ENCODE data around the gene CCDC178. TPM values are rescaled to one million over a fixed set of nuclear protein-coding genes. Genes with fewer than 3 reads are reported as not detected.

CCDC178 gene
- total RNA-seq, 1 donor from 2014 or later: not detected

DNA sequence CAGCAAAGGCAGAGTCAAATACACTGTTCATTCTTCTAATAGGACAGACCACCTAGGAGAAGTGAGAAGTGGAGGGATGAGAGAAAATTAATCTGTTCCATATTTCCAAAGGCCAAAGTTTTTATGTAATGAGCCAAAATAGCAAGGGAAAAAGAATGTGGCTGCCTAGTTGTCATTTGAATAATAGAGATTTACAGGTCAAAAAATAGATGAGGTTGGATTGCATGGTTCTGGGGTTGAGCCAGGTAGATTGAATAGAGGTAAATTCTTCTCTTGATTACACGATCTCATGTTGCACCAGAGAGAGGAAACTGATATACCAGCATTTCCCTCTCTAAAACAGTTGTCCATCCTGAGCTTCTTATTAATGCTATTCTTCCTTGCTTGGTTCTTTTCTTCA lies 325.8 kb downstream of the CCDC178 start:
- Mint-ChIP-seq H3K4me3 (ENCODE audit: unreplicated experiment) (no peak overlapping the region), H3K4me1 (ENCODE audit: unreplicated experiment) (peaks cover 4% of the 10 kb centered on the region), H3K9me3 (ENCODE audit: unreplicated experiment) (no peaks in the 10 kb centered on the region), H3K27ac (ENCODE audit: unreplicated experiment) (no peak overlapping the region), H3K36me3 (ENCODE audit: unreplicated experiment) (no peaks in the 10 kb centered on the region), H3K27me3 (ENCODE audit: unreplicated experiment) (peaks cover 3% of the 10 kb centered on the region)
- DNase-seq (ENCODE audit: extremely low spot score, unreplicated experiment): no peak
- TF ChIP-seq, protein P1, sequence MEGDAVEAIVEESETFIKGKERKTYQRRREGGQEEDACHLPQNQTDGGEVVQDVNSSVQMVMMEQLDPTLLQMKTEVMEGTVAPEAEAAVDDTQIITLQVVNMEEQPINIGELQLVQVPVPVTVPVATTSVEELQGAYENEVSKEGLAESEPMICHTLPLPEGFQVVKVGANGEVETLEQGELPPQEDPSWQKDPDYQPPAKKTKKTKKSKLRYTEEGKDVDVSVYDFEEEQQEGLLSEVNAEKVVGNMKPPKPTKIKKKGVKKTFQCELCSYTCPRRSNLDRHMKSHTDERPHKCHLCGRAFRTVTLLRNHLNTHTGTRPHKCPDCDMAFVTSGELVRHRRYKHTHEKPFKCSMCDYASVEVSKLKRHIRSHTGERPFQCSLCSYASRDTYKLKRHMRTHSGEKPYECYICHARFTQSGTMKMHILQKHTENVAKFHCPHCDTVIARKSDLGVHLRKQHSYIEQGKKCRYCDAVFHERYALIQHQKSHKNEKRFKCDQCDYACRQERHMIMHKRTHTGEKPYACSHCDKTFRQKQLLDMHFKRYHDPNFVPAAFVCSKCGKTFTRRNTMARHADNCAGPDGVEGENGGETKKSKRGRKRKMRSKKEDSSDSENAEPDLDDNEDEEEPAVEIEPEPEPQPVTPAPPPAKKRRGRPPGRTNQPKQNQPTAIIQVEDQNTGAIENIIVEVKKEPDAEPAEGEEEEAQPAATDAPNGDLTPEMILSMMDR (IDR thresholded peaks at IDR 0.05): no peak

DNA sequence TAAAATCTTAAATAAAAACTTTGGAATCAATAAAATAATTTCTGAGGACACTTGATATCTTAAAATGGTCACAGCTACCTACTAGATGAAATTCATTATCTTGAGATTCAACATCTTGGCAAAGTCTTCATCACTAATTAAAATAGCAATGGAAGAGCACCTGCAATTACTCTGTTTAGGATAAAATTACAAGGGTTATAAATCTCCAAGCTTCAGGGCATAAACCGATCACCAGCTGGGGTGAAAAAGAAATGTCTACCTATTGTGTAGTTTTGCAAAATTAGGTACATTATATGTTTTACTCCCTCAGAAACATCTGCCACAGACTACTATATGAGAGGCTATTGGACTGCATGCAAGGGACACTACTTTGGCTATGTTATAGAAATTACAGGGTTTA lies 327.1 kb downstream of the CCDC178 start:
- H3K9me3 Mint-ChIP-seq (ENCODE audit: unreplicated experiment): no peaks in the 10 kb centered on the region
- H3K4me3 Mint-ChIP-seq (ENCODE audit: unreplicated experiment): no peak overlapping the region
- DNase-seq (ENCODE audit: extremely low spot score, unreplicated experiment): no peak
- no peaks in the 10 kb centered on the region for H3K36me3 Mint-ChIP-seq (ENCODE audit: unreplicated experiment)
- peaks cover 8% of the 10 kb centered on the region for H3K27me3 Mint-ChIP-seq (ENCODE audit: unreplicated experiment)
- no peak overlapping the region for H3K27ac Mint-ChIP-seq (ENCODE audit: unreplicated experiment)
- H3K4me1 Mint-ChIP-seq (ENCODE audit: unreplicated experiment): peaks cover 4% of the 10 kb centered on the region
- TF ChIP-seq, protein P1 (IDR thresholded peaks at IDR 0.05): no peak

DNA sequence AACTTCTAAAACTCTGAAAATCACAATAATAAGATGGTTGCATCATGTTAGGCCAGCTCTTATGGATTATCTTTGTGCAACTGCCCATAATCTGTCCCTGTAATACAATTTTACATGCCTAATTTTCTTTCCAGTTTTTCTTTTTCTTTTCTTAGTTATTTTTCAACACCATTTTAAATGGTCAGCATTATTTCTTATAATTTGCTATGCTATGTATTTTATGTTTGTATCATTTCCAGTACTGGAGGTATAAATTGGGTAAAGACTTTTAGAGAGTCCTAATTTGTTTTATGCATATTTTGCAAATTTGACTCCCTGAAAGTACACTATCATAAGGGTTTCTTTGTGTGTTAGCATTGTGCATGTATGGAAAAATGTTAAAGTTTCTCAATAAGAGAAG lies 333.0 kb downstream of the CCDC178 start:
- Mint-ChIP-seq H3K4me3 (ENCODE audit: unreplicated experiment) (no peak overlapping the region), H3K4me1 (ENCODE audit: unreplicated experiment) (no peaks in the 10 kb centered on the region), H3K27me3 (ENCODE audit: unreplicated experiment) (peaks cover 28% of the 10 kb centered on the region), H3K27ac (ENCODE audit: unreplicated experiment) (no peak overlapping the region), H3K36me3 (ENCODE audit: unreplicated experiment) (no peaks in the 10 kb centered on the region), H3K9me3 (ENCODE audit: unreplicated experiment) (peaks cover 5% of the 10 kb centered on the region)
- DNase-seq (ENCODE audit: extremely low spot score, unreplicated experiment): no peak
- TF ChIP-seq, protein P1 (IDR thresholded peaks at IDR 0.05): no peak

DNA sequence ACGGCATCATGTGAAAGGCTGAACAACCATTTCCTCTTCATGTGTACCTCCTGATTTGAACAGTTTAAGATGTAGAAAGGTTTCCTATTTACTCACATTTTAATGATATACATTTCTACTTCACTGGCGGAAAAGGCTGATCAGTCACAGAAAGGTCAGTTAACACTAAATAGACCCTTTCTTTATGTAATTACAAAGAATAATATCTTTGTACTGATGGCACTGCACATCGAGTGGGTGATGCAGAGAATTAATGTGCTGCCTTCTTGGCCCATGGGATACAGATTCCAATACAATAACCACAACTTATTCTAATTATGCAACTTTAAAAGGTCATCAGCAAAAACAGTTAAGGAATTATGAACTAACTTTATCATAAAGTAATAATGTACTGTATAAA lies 339.2 kb downstream of the CCDC178 start:
- DNase-seq (ENCODE audit: extremely low spot score, unreplicated experiment): no peak
- H3K4me1 Mint-ChIP-seq (ENCODE audit: unreplicated experiment): no peaks in the 10 kb centered on the region
- peaks cover under 1% of the 10 kb centered on the region for H3K9me3 Mint-ChIP-seq (ENCODE audit: unreplicated experiment)
- H3K27ac Mint-ChIP-seq (ENCODE audit: unreplicated experiment): no peak overlapping the region
- no peaks in the 10 kb centered on the region for H3K36me3 Mint-ChIP-seq (ENCODE audit: unreplicated experiment)
- TF ChIP-seq, protein P1 (IDR thresholded peaks at IDR 0.05): no peak
- H3K4me3 Mint-ChIP-seq (ENCODE audit: unreplicated experiment): no peak overlapping the region
- H3K27me3 Mint-ChIP-seq (ENCODE audit: unreplicated experiment): peaks cover 10% of the 10 kb centered on the region

DNA sequence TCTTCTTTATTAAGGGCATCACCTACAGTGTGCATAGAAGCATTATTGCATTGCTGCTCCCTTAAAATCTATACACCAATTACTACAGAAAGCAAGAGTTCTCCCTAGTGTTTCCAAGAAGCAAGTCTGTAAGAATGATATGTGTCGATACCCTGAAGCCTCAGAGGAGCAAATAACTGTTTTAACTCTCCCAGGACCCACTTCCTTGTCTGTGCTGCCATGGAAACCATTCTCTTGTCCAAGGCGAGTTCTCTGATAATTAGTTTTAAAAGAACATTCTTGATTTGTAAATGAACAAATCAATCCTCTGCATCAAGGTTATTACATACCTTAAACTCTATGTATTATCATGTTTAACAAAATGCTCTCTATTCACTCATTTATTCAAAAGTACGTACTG lies 340.9 kb downstream of the CCDC178 start:
- Mint-ChIP-seq H3K27ac (ENCODE audit: unreplicated experiment) (no peak overlapping the region), H3K4me3 (ENCODE audit: unreplicated experiment) (no peak overlapping the region), H3K27me3 (ENCODE audit: unreplicated experiment) (peaks cover 5% of the 10 kb centered on the region), H3K4me1 (ENCODE audit: unreplicated experiment) (no peaks in the 10 kb centered on the region), H3K9me3 (ENCODE audit: unreplicated experiment) (no peaks in the 10 kb centered on the region), H3K36me3 (ENCODE audit: unreplicated experiment) (no peaks in the 10 kb centered on the region)
- no peak for DNase-seq (ENCODE audit: extremely low spot score, unreplicated experiment)
- TF ChIP-seq, protein P1 (IDR thresholded peaks at IDR 0.05): no peak
